HepG2 (cell line): ENCODE measurements around the gene RBCK1. TPM values are rescaled to one million over a fixed set of nuclear protein-coding genes. Genes with fewer than 3 reads are reported as not detected.
A peak's percentile ranks its signal among the peaks of the same experiment; 100 is the strongest.

Experiments
- CEBPZ ChIP-seq: IDR thresholded peaks from 2 replicates; pipeline ENCODE4 v1.6.1; 2012; ENCODE audit warnings: low read length, improper control_type of control experiment
- CREB1 ChIP-seq, 2 experiments: fragments of 450-650 bp in 1 of 2; IDR thresholded peaks; 2 replicates each; pipeline ENCODE4 v1.6.1; 2016 to 2017; ENCODE audit warnings: control low read depth in 1 of 2, mild to moderate bottlenecking in 1 of 2, missing compliant biosample characterization in 1 of 2, missing genetic modification characterization in 1 of 2
- FOXA3 ChIP-seq: IDR thresholded peaks from 2 replicates; pipeline ENCODE4 v1.6.1; 2016; ENCODE audit warnings: missing genetic modification reagents, missing compliant biosample characterization
- FOXK1 ChIP-seq: sonication (generic); formaldehyde crosslinking; IDR thresholded peaks from 2 replicates; pipeline ENCODE4 v1.4.0; 2020; ENCODE audit warnings: low read depth, missing genetic modification reagents, borderline replicate concordance
- FOXO1 ChIP-seq: sonication (generic); formaldehyde crosslinking; IDR thresholded peaks from 2 replicates; pipeline ENCODE4 v1.4.0; 2020; ENCODE audit warnings: missing genetic modification reagents
- GATAD1 ChIP-seq: IDR thresholded peaks from 2 replicates; pipeline ENCODE4 v1.6.1; 2016; ENCODE audit warnings: missing genetic modification reagents, missing compliant biosample characterization
- GLMP ChIP-seq: sonication (generic); formaldehyde crosslinking; IDR thresholded peaks from 2 replicates; pipeline ENCODE4 v1.9.0; 2021; ENCODE audit warnings: missing genetic modification reagents, mild to moderate bottlenecking, borderline replicate concordance
- IRX3 ChIP-seq: sonication (generic); formaldehyde crosslinking; IDR thresholded peaks from 2 replicates; pipeline ENCODE4 v1.8.1; 2023; ENCODE audit warnings: mild to moderate bottlenecking, low read depth, missing genetic modification reagents, borderline replicate concordance
- KMT2A ChIP-seq: sonication (generic); formaldehyde crosslinking; IDR thresholded peaks from 2 replicates; pipeline ENCODE4 v1.4.0; 2020; ENCODE audit warnings: missing genetic modification reagents
- MIER3 ChIP-seq: IDR thresholded peaks from 2 replicates; pipeline ENCODE4 v1.6.1; 2016; ENCODE audit warnings: missing compliant biosample characterization, borderline replicate concordance
- NR0B2 ChIP-seq: sonication (generic); formaldehyde crosslinking; IDR thresholded peaks from 2 replicates; pipeline ENCODE4 v1.4.0; 2020; ENCODE audit warnings: mild to moderate bottlenecking, missing genetic modification reagents
- NRL ChIP-seq: sonication (generic); formaldehyde crosslinking; IDR thresholded peaks from 2 replicates; pipeline ENCODE4 v1.5.0; 2020; ENCODE audit warnings: missing genetic modification reagents, mild to moderate bottlenecking, moderate library complexity, borderline replicate concordance
- TMF1 ChIP-seq: sonication (generic); formaldehyde crosslinking; IDR thresholded peaks from 2 replicates; pipeline ENCODE4 v1.8.1; 2022; ENCODE audit warnings: low read depth, missing genetic modification reagents
- ZBTB2 ChIP-seq: sonication (generic); formaldehyde crosslinking; IDR thresholded peaks from 2 replicates; pipeline ENCODE4 v1.8.0; 2022; ENCODE audit warnings: low read depth, missing genetic modification reagents
- ZMAT3 ChIP-seq: sonication (generic); formaldehyde crosslinking; conservative IDR thresholded peaks from 2 replicates; pipeline ENCODE4 v1.7.0; 2021; ENCODE audit warnings: missing genetic modification reagents
- ZNF124 ChIP-seq: sonication (generic); formaldehyde crosslinking; IDR thresholded peaks from 2 replicates; pipeline ENCODE4 v1.4.0; 2020; ENCODE audit warnings: missing genetic modification reagents
- ZNF136 ChIP-seq: sonication (generic); formaldehyde crosslinking; IDR thresholded peaks from 2 replicates; pipeline ENCODE4 v1.8.1; 2022; ENCODE audit warnings: low read depth, mild to moderate bottlenecking, moderate library complexity, missing genetic modification reagents
- ZNF589 ChIP-seq: sonication (generic); formaldehyde crosslinking; conservative IDR thresholded peaks from 2 replicates; pipeline ENCODE4 v1.8.0; 2022; ENCODE audit warnings: mild to moderate bottlenecking, moderate library complexity, missing genetic modification reagents
- ZNF720 ChIP-seq: sonication (generic); formaldehyde crosslinking; IDR thresholded peaks from 2 replicates; pipeline ENCODE4 v1.4.0; 2020; ENCODE audit warnings: missing genetic modification reagents
- ZNF772 ChIP-seq: sonication (generic); formaldehyde crosslinking; IDR thresholded peaks from 2 replicates; pipeline ENCODE4 v1.5.0; 2020; ENCODE audit warnings: mild to moderate bottlenecking, missing genetic modification reagents
- ZNF777 ChIP-seq: sonication (generic); formaldehyde crosslinking; IDR thresholded peaks from 2 replicates; pipeline ENCODE4 v1.4.0; 2020; ENCODE audit warnings: missing genetic modification reagents
- ZNF790 ChIP-seq: sonication (generic); formaldehyde crosslinking; IDR thresholded peaks from 2 replicates; pipeline ENCODE4 v1.8.0; 2022; ENCODE audit warnings: missing genetic modification reagents, mild to moderate bottlenecking, borderline replicate concordance
- ZNF841 ChIP-seq: sonication (generic); formaldehyde crosslinking; IDR thresholded peaks from 2 replicates; pipeline ENCODE4 v1.8.1; 2023; ENCODE audit warnings: missing genetic modification reagents, borderline replicate concordance
- polyA plus RNA-seq, 8 experiments: library from polyadenylated mRNA; depleted of rRNA in 3 of 8; stranded (reverse) in 7 of 8; unstranded in 1 of 8; fragments of >200 nt; fragmentation: Illumina TruSeq in 4 of 8; extraction: Trizol in 4 of 8; gene quantifications; 2 replicates each; pipeline versions ENCODE4 v1.2.1 to v1.2.3, GENCODE V29; 2011 to 2016; ENCODE audit warnings: low read depth in 4 of 8, missing spikeins in 1 of 8, mixed read lengths in 1 of 8; ENCODE audit not compliant: insufficient read depth in 1 of 8
- total RNA-seq, 5 experiments: library from RNA; depleted of rRNA; stranded (reverse); fragments of >200 nt; fragmentation: Illumina TruSeq; extraction: Trizol; gene quantifications; 2 replicates each; pipeline ENCODE4 v1.2.3, GENCODE V29; 2016; ENCODE audit warnings: low read depth in 1 of 5

RBCK1 gene
- total and polyA plus RNA-seq, 2 of the 13 experiments (the other 11 are each of a cell fraction or from before 2014, with no cell fraction given): 149 to 215 TPM

- TF ChIP-seq CREB1 (IDR thresholded peaks at IDR 0.05) (peak; percentile 16; the same call in 1 of the 2 replicates), CREB1 (CRISPR knock-in tag; IDR thresholded peaks at IDR 0.05) (no peak), ZMAT3 (CRISPR knock-in tag) (peak; percentile 96), ZNF790 (CRISPR knock-in tag) (peak; percentile 67; the same call in 1 of the 2 replicates), ZNF124 (CRISPR knock-in tag) (no peak; the same call in 1 of the 2 replicates), IRX3 (CRISPR knock-in tag) (peak; percentile 45; the same call in 1 of the 2 replicates), CEBPZ (no peak), TMF1 (CRISPR knock-in tag) (no peak), ZNF777 (CRISPR knock-in tag) (no peak; the same call in 1 of the 2 replicates), ZNF136 (CRISPR knock-in tag) (peak; percentile 36; the same call in 1 of the 2 replicates), NR0B2 (CRISPR knock-in tag) (peak; percentile 76), ZBTB2 (no peak), ZNF772 (CRISPR knock-in tag) (peak; percentile 36; the same call in 1 of the 2 replicates), FOXA3 (CRISPR knock-in tag) (peak; percentile 47; the same call in 1 of the 2 replicates), GLMP (CRISPR knock-in tag) (no peak), ZNF841 (CRISPR knock-in tag) (no peak), ZNF720 (CRISPR knock-in tag) (no peak), FOXK1 (CRISPR knock-in tag) (peak; percentile 31; the same call in 1 of the 2 replicates), ZNF589 (CRISPR knock-in tag) (peak; percentile 29; the same call in 1 of the 2 replicates), GATAD1 (CRISPR knock-in tag) (no peak), MIER3 (CRISPR knock-in tag) (peak; percentile 66; the same call in 1 of the 2 replicates), NRL (CRISPR knock-in tag) (peak; percentile 52; the same call in 1 of the 2 replicates), KMT2A (CRISPR knock-in tag) (peak; percentile 60), FOXO1 (CRISPR knock-in tag) (peak; percentile 31; the same call in 1 of the 2 replicates)
Observed at GRCh38 chr20:381581-382290, 26.4 kb upstream of the RBCK1 start (continued).
